SK-N-SH (cell line): Measurements from ENCODE around the gene VPS26A. TPM values are rescaled to one million over a fixed set of nuclear protein-coding genes. Genes with fewer than 3 reads are reported as not detected.
A peak's percentile ranks its signal among the peaks of the same experiment; 100 is the strongest.

ENCODE experiments used
- CTCF ChIA-PET: fragments of 300-600, 350-600 bp; formaldehyde crosslinking; extraction: SDS; loops from one replicate; lab custom pipeline; 2021; lab: Yijun Ruan, JAX
- POLR2A ChIA-PET: fragments of 350-600 bp; sonication (Branson Sonifier 250); formaldehyde crosslinking; extraction: SDS; loops from one replicate; lab custom pipeline; 2020; ENCODE audit warnings: antibody characterized with exemption, inconsistent platforms; lab: Yijun Ruan, JAX
- DNase-seq: peaks from one replicate; pipeline ENCODE4 v3.0.0; 2012
- H2AFZ ChIP-seq: fragments of 200-600 bp; sonication (generic); 2 replicates; pipeline ENCODE4 v1.8.1; 2016; ENCODE audit warnings: antibody characterized with exemption, mild to moderate bottlenecking, low read depth
- H3F3A ChIP-seq: fragments of 200-600 bp; sonication (generic); replicated peaks from 2 replicates; pipeline ENCODE3; 2016; ENCODE audit warnings: antibody characterized with exemption, mild to moderate bottlenecking; ENCODE audit not compliant: insufficient read depth
- H3K27ac ChIP-seq, 2 experiments: fragments of 200-500 bp in 1 of 2; fragments of 200-600 bp in 1 of 2; sonication (Bioruptor generic) in 1 of 2; sonication (generic), shearing (Covaris generic) in 1 of 2; 2 replicates each; pipeline versions ENCODE4 v1.5.1 to v1.6.1; 2014 to 2016; ENCODE audit warnings: low read depth in 2 of 2, inconsistent platforms in 1 of 2, low read length in 1 of 2, mild to moderate bottlenecking in 1 of 2, mixed read lengths in 1 of 2
- H3K27me3 ChIP-seq: fragments of 200-600 bp; sonication (generic), shearing (Covaris generic); 2 replicates; pipeline ENCODE4 v1.6.1; 2016; ENCODE audit warnings: mixed run types; ENCODE audit not compliant: insufficient read depth
- H3K36me3 ChIP-seq, 2 experiments: fragments of 200-500 bp in 1 of 2; fragments of 200-600 bp in 1 of 2; sonication (Bioruptor generic) in 1 of 2; sonication (generic) in 1 of 2; replicated peaks in 1 of 2; 2 replicates each; pipeline versions ENCODE3 to v1.5.1; 2014 to 2016; ENCODE audit warnings: low read length in 1 of 2, mild to moderate bottlenecking in 1 of 2; ENCODE audit not compliant: insufficient read depth in 2 of 2, control insufficient read depth in 1 of 2
- H3K4me1 ChIP-seq, 2 experiments: fragments of 200-500 bp in 1 of 2; fragments of 200-600 bp in 1 of 2; sonication (Bioruptor generic) in 1 of 2; sonication (generic), shearing (Covaris generic) in 1 of 2; 2 replicates each; pipeline versions ENCODE4 v1.5.1 to v1.6.1; 2014 to 2016; ENCODE audit warnings: low read depth in 1 of 2, low read length in 1 of 2, mixed run types in 1 of 2; ENCODE audit not compliant: insufficient read depth in 2 of 2, control insufficient read depth in 1 of 2
- H3K4me2 ChIP-seq: fragments of 200-600 bp; sonication (generic), shearing (Covaris generic); 2 replicates; pipeline ENCODE4 v1.6.1; 2017; ENCODE audit warnings: mixed run types
- H3K4me3 ChIP-seq, 2 experiments: fragments of 200-500 bp in 1 of 2; fragments of 200-600 bp in 1 of 2; sonication (Bioruptor generic) in 1 of 2; sonication (generic), shearing (Covaris generic) in 1 of 2; 2 replicates each; pipeline versions ENCODE4 v1.5.1 to v1.8.1; 2014 to 2016; ENCODE audit warnings: low read depth in 2 of 2, inconsistent platforms in 1 of 2, low read length in 1 of 2, mild to moderate bottlenecking in 1 of 2, mixed read lengths in 1 of 2, moderate library complexity in 1 of 2
- H3K79me2 ChIP-seq: fragments of 200-600 bp; sonication (generic); 2 replicates; pipeline ENCODE4 v1.8.1; 2017; ENCODE audit warnings: mild to moderate bottlenecking; ENCODE audit not compliant: insufficient read depth
- H3K9ac ChIP-seq: fragments of 200-600 bp; sonication (generic); 2 replicates; pipeline ENCODE4 v1.6.1; 2017; ENCODE audit warnings: mixed run types
- H3K9me2 ChIP-seq: fragments of 200-600 bp; sonication (generic); 2 replicates; pipeline ENCODE4 v1.6.1; 2017; ENCODE audit warnings: mixed run types
- H3K9me3 ChIP-seq: fragments of 200-600 bp; sonication (generic); 2 replicates; pipeline ENCODE4 v1.6.1; 2017; ENCODE audit warnings: mixed run types, mild to moderate bottlenecking, moderate library complexity
- H4K20me1 ChIP-seq: fragments of 200-600 bp; sonication (generic); 2 replicates; pipeline ENCODE4 v1.6.1; 2017; ENCODE audit warnings: mild to moderate bottlenecking, mixed run types; ENCODE audit not compliant: insufficient read depth
- CTCF ChIP-seq: fragments of 200-600 bp; sonication (generic); IDR thresholded peaks from 2 replicates; pipeline ENCODE4 v1.6.1; 2017; ENCODE audit warnings: antibody characterized with exemption, mild to moderate bottlenecking, moderate library complexity
- ELF1 ChIP-seq: IDR thresholded peaks from 2 replicates; pipeline ENCODE4 v1.4.0; 2012
- EP300 ChIP-seq, 2 experiments: IDR thresholded peaks; 2 replicates each; pipeline versions ENCODE4 v1.4.0 to v1.6.1; 2012; ENCODE audit warnings: borderline replicate concordance in 1 of 2, low read depth in 1 of 2, low read length in 1 of 2
- EZH2phosphoT487 ChIP-seq: fragments of 200-600 bp; sonication (generic); IDR thresholded peaks from 2 replicates; pipeline ENCODE4 v1.6.1; 2017; ENCODE audit warnings: low read depth, mixed run types, mild to moderate bottlenecking, antibody characterized with exemption, moderate library complexity, borderline replicate concordance
- MAX ChIP-seq: IDR thresholded peaks from 2 replicates; pipeline ENCODE4 v1.4.0; 2012; ENCODE audit warnings: low read depth
- MEF2A ChIP-seq: IDR thresholded peaks from 2 replicates; pipeline ENCODE4 v1.4.0; 2012; ENCODE audit warnings: low read depth, borderline replicate concordance
- MXI1 ChIP-seq: IDR thresholded peaks from 2 replicates; pipeline ENCODE4 v1.6.1; 2012; ENCODE audit warnings: mild to moderate bottlenecking, low read depth, low read length, improper control_type of control experiment
- NRF1 ChIP-seq: IDR thresholded peaks from 2 replicates; pipeline ENCODE4 v1.6.1; 2012; ENCODE audit warnings: low read depth, mild to moderate bottlenecking, low read length
- PBX3 ChIP-seq: IDR thresholded peaks from 2 replicates; pipeline ENCODE4; 2012
- POLR2AphosphoS5 ChIP-seq: IDR thresholded peaks from 2 replicates; pipeline ENCODE4 v1.6.1; 2012; ENCODE audit warnings: low read depth, low read length
- RAD21 ChIP-seq: IDR thresholded peaks from 2 replicates; pipeline ENCODE4 v1.6.1; 2012; ENCODE audit warnings: mild to moderate bottlenecking, low read length
- REST ChIP-seq: IDR thresholded peaks from 2 replicates; pipeline ENCODE4 v1.6.1; 2012; ENCODE audit warnings: mild to moderate bottlenecking, low read depth, low read length, moderate library complexity
- RXRA ChIP-seq: IDR thresholded peaks from 2 replicates; pipeline ENCODE4 v1.4.0; 2012; ENCODE audit warnings: low read depth, mild to moderate bottlenecking, borderline replicate concordance
- SIN3A ChIP-seq: IDR thresholded peaks from 2 replicates; pipeline ENCODE4 v1.6.1; 2012; ENCODE audit warnings: low read depth, mild to moderate bottlenecking, low read length, moderate library complexity, borderline replicate concordance
- TAF1 ChIP-seq: IDR thresholded peaks from 2 replicates; pipeline ENCODE4 v1.6.1; 2012; ENCODE audit warnings: low read depth, mild to moderate bottlenecking, low read length, moderate library complexity, borderline replicate concordance
- TEAD4 ChIP-seq: IDR thresholded peaks from 2 replicates; pipeline ENCODE4 v1.4.0; 2012; ENCODE audit warnings: mild to moderate bottlenecking, borderline replicate concordance; ENCODE audit not compliant: insufficient read depth
- USF1 ChIP-seq: IDR thresholded peaks from 2 replicates; pipeline ENCODE4 v1.4.0; 2012; ENCODE audit warnings: low read depth, borderline replicate concordance
- YY1 ChIP-seq: IDR thresholded peaks from 2 replicates; pipeline ENCODE4 v1.4.0; 2012; ENCODE audit warnings: low read depth, mild to moderate bottlenecking
- WGBS: methylation state at CpG from one replicate; pipeline ENCODE4 v1.1.6; 2017; ENCODE audit warnings: low lambda C conversion rate; 5-methylcytosine and 5-hydroxymethylcytosine counted together
- polyA plus RNA-seq, 3 experiments: library from polyadenylated mRNA; depleted of rRNA; stranded (reverse); fragments of >200 nt; gene quantifications; 2 replicates each; pipeline ENCODE4 v1.2.3, GENCODE V29; 2012

VPS26A gene
- polyA plus RNA-seq, 1 of the 3 experiments (the other 2 are of a cell fraction): 10.6 TPM

- POLR2A ChIA-PET: no interaction called here
- DNase-seq: no peak
- TF ChIP-seq MXI1 (no peak), SIN3A (no peak), RXRA (no peak), YY1 (no peak), ELF1 (no peak), CTCF (no peak), MEF2A (no peak), TAF1 (no peak), RAD21 (no peak), POLR2AphosphoS5 (no peak), PBX3 (no peak), NRF1 (no peak), TEAD4 (no peak), EZH2phosphoT487 (no peak), USF1 (no peak), EP300 (IDR thresholded peaks at IDR 0.05; ENCODE audit: borderline replicate concordance in 1 of 2, low read depth in 1 of 2, low read length in 1 of 2) (no peak)
- TF ChIP-seq, all 33 proteins: peak for 0
- Histone ChIP-seq H3K36me3 (peaks cover 22 to 23% of the 10 kb centered on the region in 2 experiments), H3K27me3 (no peaks in the 10 kb centered on the region), H3K9me3 (no peaks in the 10 kb centered on the region), H3K9me2 (no peaks in the 10 kb centered on the region), H3K9ac (no peak overlapping the region), H2AFZ (no peak overlapping the region), H3K79me2 (peaks cover 97% of the 10 kb centered on the region), H3K4me1 (no peaks in the 10 kb centered on the region; a peak in 1 of 4 replicates), H3K4me2 (no peak overlapping the region), H3K4me3 (no peak overlapping the region), H4K20me1 (peaks cover 50% of the 10 kb centered on the region), H3F3A (peaks cover 6% of the 10 kb centered on the region), H3K27ac (peak overlapping the region in 1 of 2 experiments; percentile 1; a peak in 1 of 4 replicates)
- 52% methylated on average over 2 of the region's 2 CpGs for WGBS
- CTCF ChIA-PET: interaction anchor here (1.8 kb wide), 1 partner anchor 10 kb away, joined by 4 read pairs; no protein-coding TSS in a partner anchor
These were observed 6.3 kb downstream of the VPS26A start for GRCh38 chr10:69130251-69130650.

- no peaks in the 10 kb centered on the region for H3K9me2 ChIP-seq
- peaks cover 10% of the 10 kb centered on the region for H3F3A ChIP-seq
- no peaks in the 10 kb centered on the region for H3K4me1 ChIP-seq
- no peak overlapping the region for H2AFZ ChIP-seq
- WGBS: 97% methylated on average over 2 of the region's 2 CpGs
- no peak for DNase-seq
- H3K36me3 ChIP-seq: peaks cover 13 to 39% of the 10 kb centered on the region in 2 experiments
- no peak overlapping the region for H3K27ac ChIP-seq
- POLR2A ChIA-PET: no interaction called here
- H3K79me2 ChIP-seq: peaks cover 84% of the 10 kb centered on the region
- TF ChIP-seq MAX (no peak), REST (no peak)
- H3K4me3 ChIP-seq: no peak overlapping the region
- no peak overlapping the region for H3K9ac ChIP-seq
- CTCF ChIA-PET: interaction anchor here (0.9 to 1.0 kb wide), 2 partner anchors 10 to 19 kb away, joined by 3 to 4 read pairs; no protein-coding TSS in a partner anchor
- H3K27me3 ChIP-seq: no peaks in the 10 kb centered on the region
- no peak overlapping the region for H3K4me2 ChIP-seq
- H4K20me1 ChIP-seq: peaks cover 10% of the 10 kb centered on the region; the same call in 1 of the 2 replicates
- H3K9me3 ChIP-seq: no peaks in the 10 kb centered on the region
These were observed 16.0 kb downstream of the VPS26A start for GRCh38 chr10:69139961-69140360.
